HCT116 (cell line): ENCODE data around the gene DAGLB. TPM values are rescaled to one million over a fixed set of nuclear protein-coding genes. Genes with fewer than 3 reads are reported as not detected.

Source experiments
- ATAC-seq: fragments of 200-7000 bp; cut with Tn5 transposase; 2 replicates; pipeline ENCODE4 v1.9.1; 2020; ENCODE audit warnings: mild to moderate bottlenecking, moderate library complexity
- BruUV-seq: library from RNA; stranded (reverse); fragments of 400-500 nt; replicated peaks from 2 replicates; lab custom pipeline; 2021; lab: Mats Ljungman, UMichigan
- CTCF ChIA-PET: fragments of 300-600 bp; sonication (Branson Sonifier 250); formaldehyde crosslinking; loops from one replicate; lab custom pipeline; 2021; ENCODE audit warnings: antibody characterized with exemption; lab: Charles Lee
- POLR2A ChIA-PET: fragments of 300-600, 350-600 bp; sonication (Branson Sonifier 250); formaldehyde crosslinking; loops from one replicate; lab custom pipeline; 2021; ENCODE audit warnings: antibody characterized with exemption; lab: Charles Lee
- RAD21 ChIA-PET, 2 experiments: fragments of 300-600 bp; sonication (Branson Sonifier 250); formaldehyde crosslinking; loops; one replicate each; lab custom pipeline; 2023; ENCODE audit warnings: low total read pairs in 2 of 2; ENCODE audit not compliant: uncharacterized antibody in 2 of 2, unreplicated experiment in 2 of 2, low non-redundant PET in 1 of 2; lab: Charles Lee
- DNase-seq: peaks from one replicate; pipeline ENCODE4 v3.0.0-alpha.2; 2010; ENCODE audit warnings: low read depth, low spot score
- H2AFZ ChIP-seq: fragments of 200-600 bp; shearing (Covaris generic), sonication (generic); 2 replicates; pipeline ENCODE4 v1.6.1; 2017; ENCODE audit warnings: low read depth, mixed run types, mixed read lengths, antibody characterized with exemption, low read length; ENCODE audit not compliant: poor library complexity, severe bottlenecking
- H3K27ac ChIP-seq: 2 replicates; pipeline ENCODE4 v1.5.1; 2012; ENCODE audit warnings: low read depth, low read length
- H3K27me3 ChIP-seq: fragments of 200-600 bp; sonication (generic); 2 replicates; pipeline ENCODE4 v1.6.1; 2016; ENCODE audit warnings: mixed run types, low read length, mixed read lengths; ENCODE audit not compliant: insufficient read depth
- H3K36me3 ChIP-seq, 2 experiments: fragments of 200-500 bp in 1 of 2; fragments of 200-600 bp in 1 of 2; sonication (Bioruptor generic) in 1 of 2; sonication (generic) in 1 of 2; 2 replicates each; pipeline versions ENCODE4 v1.5.1 to v1.6.1; 2014 to 2016; ENCODE audit warnings: low read length in 2 of 2, inconsistent platforms in 1 of 2, mixed read lengths in 1 of 2, mixed run types in 1 of 2; ENCODE audit not compliant: insufficient read depth in 2 of 2, control insufficient read depth in 1 of 2
- H3K4me1 ChIP-seq, 2 experiments: fragments of 200-600 bp in 1 of 2; sonication (generic) in 1 of 2; 2 replicates each; pipeline versions ENCODE4 v1.5.1 to v1.6.1; 2012 to 2017; ENCODE audit warnings: low read length in 2 of 2, inconsistent platforms in 1 of 2, mild to moderate bottlenecking in 1 of 2, mixed read lengths in 1 of 2, mixed run types in 1 of 2, moderate library complexity in 1 of 2; ENCODE audit not compliant: insufficient read depth in 2 of 2, control insufficient read depth in 1 of 2
- H3K4me2 ChIP-seq: fragments of 200-600 bp; sonication (generic); 2 replicates; pipeline ENCODE4 v1.6.1; 2017; ENCODE audit warnings: mixed run types, low read length, mixed read lengths
- H3K4me3 ChIP-seq, 2 experiments: fragments of 200-600 bp in 1 of 2; sonication (generic) in 1 of 2; replicated peaks in 1 of 2; 2 replicates each; pipeline ENCODE4 v1.5.1; 2011 to 2016; ENCODE audit warnings: low read length in 2 of 2, control low read depth in 1 of 2, low read depth in 1 of 2, mild to moderate bottlenecking in 1 of 2, mixed read lengths in 1 of 2, mixed run types in 1 of 2
- H3K79me2 ChIP-seq: fragments of 200-600 bp; sonication (generic); 2 replicates; pipeline ENCODE4 v1.6.1; 2017; ENCODE audit warnings: mild to moderate bottlenecking, mixed run types, low read length, moderate library complexity, mixed read lengths; ENCODE audit not compliant: insufficient read depth
- H3K9ac ChIP-seq: fragments of 200-600 bp; sonication (generic); 2 replicates; pipeline ENCODE4 v1.6.1; 2016; ENCODE audit warnings: low read length, mixed read lengths
- H3K9me2 ChIP-seq: fragments of 200-600 bp; sonication (generic), shearing (Covaris generic); 2 replicates; pipeline ENCODE4 v1.6.1; 2017; ENCODE audit warnings: mixed run types, mild to moderate bottlenecking, moderate library complexity; ENCODE audit not compliant: insufficient read depth
- H3K9me3 ChIP-seq, 2 experiments: fragments of 200-500 bp in 1 of 2; fragments of 200-600 bp in 1 of 2; sonication (Bioruptor generic) in 1 of 2; sonication (generic) in 1 of 2; 2 replicates each; pipeline ENCODE4 v1.6.1; 2014 to 2017; ENCODE audit warnings: low read length in 2 of 2, mixed read lengths in 2 of 2, inconsistent platforms in 1 of 2, low read depth in 1 of 2, mild to moderate bottlenecking in 1 of 2, mixed run types in 1 of 2, moderate library complexity in 1 of 2; ENCODE audit not compliant: control insufficient read depth in 1 of 2, insufficient read depth in 1 of 2
- H4K20me1 ChIP-seq: fragments of 200-600 bp; sonication (generic), shearing (Covaris generic); 2 replicates; pipeline ENCODE4 v1.6.1; 2017; ENCODE audit warnings: mixed run types, mild to moderate bottlenecking, moderate library complexity; ENCODE audit not compliant: insufficient read depth
- CBX3 ChIP-seq: IDR thresholded peaks from 2 replicates; pipeline ENCODE4 v1.6.1; 2012; ENCODE audit warnings: low read depth
- MAX ChIP-seq: IDR thresholded peaks from 2 replicates; pipeline ENCODE4 v1.6.1; 2012
- RAD21 ChIP-seq: IDR thresholded peaks from 2 replicates; pipeline ENCODE4 v1.6.1; 2012; ENCODE audit warnings: low read depth, mild to moderate bottlenecking
- SIN3A ChIP-seq: IDR thresholded peaks from 2 replicates; pipeline ENCODE4 v1.6.1; 2012; ENCODE audit warnings: low read depth
- ZBTB33 ChIP-seq: IDR thresholded peaks from 2 replicates; pipeline ENCODE4 v1.6.1; 2011; ENCODE audit warnings: mild to moderate bottlenecking, low read length, moderate library complexity; ENCODE audit not compliant: insufficient replicate concordance; ENCODE audit errors: extremely low read depth
- ZFX ChIP-seq: fragments of 450-650 bp; IDR thresholded peaks from 2 replicates; pipeline ENCODE4 v1.6.1; 2017
- intact Hi-C: fragments of 100-400 bp; cut with micrococcal nuclease; formaldehyde crosslinking; loops from 2 replicates; pipeline ENCODE4 v1.10.0; 2022
- total RNA-seq: library from RNA; stranded (reverse); gene quantifications from one replicate; pipeline ENCODE4 v1.2.1, GENCODE V29; 2021; ENCODE audit not compliant: unreplicated experiment
- TF ChIP-seq, protein P1 (sequence below): IDR thresholded peaks from 2 replicates; pipeline ENCODE4 v1.6.1; 2012; ENCODE audit warnings: low read depth

Gene DAGLB
- total RNA-seq, 1 experiment from 2014 or later: 30.2 TPM

DNA sequence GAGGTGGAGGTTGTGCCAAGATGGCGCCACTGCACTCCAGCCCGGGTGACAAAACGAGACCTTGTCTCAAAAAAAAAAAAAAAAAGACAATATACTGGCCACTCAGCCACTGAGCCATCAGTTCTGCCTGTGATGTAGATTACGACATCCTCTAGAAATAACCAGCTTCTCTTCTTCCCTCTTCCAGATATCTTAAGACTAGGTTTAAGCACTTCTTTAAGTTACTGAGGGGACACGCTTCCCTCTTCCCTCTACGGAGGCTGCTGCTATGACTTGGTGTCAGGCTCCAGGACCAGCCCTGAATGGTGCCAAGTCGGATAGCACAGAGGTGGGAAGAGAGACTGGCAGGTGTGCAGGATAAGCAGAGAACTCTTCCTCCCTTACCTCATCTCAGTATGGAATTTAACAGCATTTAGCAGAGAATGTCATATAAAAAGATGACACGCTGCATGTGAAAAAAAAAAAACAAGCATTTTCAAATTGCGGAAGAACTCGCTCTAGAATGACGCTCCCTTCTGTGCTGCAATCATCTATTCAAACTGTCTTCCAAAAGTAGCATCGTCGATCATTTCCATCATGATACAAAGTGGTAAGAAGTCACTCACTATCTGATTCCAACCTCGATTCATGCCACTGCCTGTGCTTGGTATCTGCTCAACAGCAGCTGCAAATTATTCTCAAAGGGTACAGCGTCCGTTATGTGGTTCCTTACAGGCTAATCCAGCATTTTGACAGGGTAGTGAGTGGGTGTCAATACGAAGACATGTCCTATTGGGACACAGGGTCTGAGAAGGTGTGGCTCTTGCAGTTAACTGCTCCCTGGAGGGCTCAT, 13.8 kb downstream of the DAGLB start:
- peak overlapping the region; percentile 58 for H3K4me2 ChIP-seq
- no peak overlapping the region for H3K27ac ChIP-seq
- ChIA-PET CTCF (no interaction called here), RAD21 (no interaction called here), POLR2A (no interaction called here)
- H3K36me3 ChIP-seq: peaks cover 8 to 35% of the 10 kb centered on the region in 2 experiments
- H3K4me1 ChIP-seq: peaks cover 36 to 70% of the 10 kb centered on the region in 2 experiments
- peaks cover 82% of the 10 kb centered on the region for H3K79me2 ChIP-seq
- no peaks in the 10 kb centered on the region for H3K27me3 ChIP-seq
- no peak for ATAC-seq
- intact Hi-C loops: loop anchor here (2.0 kb wide), 1 partner anchor 273 kb away; no protein-coding TSS in a partner anchor
- no peaks in the 10 kb centered on the region for H3K9me2 ChIP-seq
- no peak overlapping the region for H3K4me3 ChIP-seq
- no peaks in the 10 kb centered on the region for H3K9me3 ChIP-seq
- peaks cover 6% of the 10 kb centered on the region; the same call in 1 of the 2 replicates for H4K20me1 ChIP-seq
- H2AFZ ChIP-seq: no peak overlapping the region
- BruUV-seq: no TSS peak
- no peak for TF ChIP-seq MAX
- no peak for TF ChIP-seq CBX3
- no peak for TF ChIP-seq ZFX
- no peak for TF ChIP-seq SIN3A
- TF ChIP-seq RAD21: no peak
- TF ChIP-seq, protein P1, sequence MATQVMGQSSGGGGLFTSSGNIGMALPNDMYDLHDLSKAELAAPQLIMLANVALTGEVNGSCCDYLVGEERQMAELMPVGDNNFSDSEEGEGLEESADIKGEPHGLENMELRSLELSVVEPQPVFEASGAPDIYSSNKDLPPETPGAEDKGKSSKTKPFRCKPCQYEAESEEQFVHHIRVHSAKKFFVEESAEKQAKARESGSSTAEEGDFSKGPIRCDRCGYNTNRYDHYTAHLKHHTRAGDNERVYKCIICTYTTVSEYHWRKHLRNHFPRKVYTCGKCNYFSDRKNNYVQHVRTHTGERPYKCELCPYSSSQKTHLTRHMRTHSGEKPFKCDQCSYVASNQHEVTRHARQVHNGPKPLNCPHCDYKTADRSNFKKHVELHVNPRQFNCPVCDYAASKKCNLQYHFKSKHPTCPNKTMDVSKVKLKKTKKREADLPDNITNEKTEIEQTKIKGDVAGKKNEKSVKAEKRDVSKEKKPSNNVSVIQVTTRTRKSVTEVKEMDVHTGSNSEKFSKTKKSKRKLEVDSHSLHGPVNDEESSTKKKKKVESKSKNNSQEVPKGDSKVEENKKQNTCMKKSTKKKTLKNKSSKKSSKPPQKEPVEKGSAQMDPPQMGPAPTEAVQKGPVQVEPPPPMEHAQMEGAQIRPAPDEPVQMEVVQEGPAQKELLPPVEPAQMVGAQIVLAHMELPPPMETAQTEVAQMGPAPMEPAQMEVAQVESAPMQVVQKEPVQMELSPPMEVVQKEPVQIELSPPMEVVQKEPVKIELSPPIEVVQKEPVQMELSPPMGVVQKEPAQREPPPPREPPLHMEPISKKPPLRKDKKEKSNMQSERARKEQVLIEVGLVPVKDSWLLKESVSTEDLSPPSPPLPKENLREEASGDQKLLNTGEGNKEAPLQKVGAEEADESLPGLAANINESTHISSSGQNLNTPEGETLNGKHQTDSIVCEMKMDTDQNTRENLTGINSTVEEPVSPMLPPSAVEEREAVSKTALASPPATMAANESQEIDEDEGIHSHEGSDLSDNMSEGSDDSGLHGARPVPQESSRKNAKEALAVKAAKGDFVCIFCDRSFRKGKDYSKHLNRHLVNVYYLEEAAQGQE: no peak
- TF ChIP-seq ZBTB33: no peak
- no peak for DNase-seq
- H3K9ac ChIP-seq: no peak overlapping the region
